Measurements from ENCODE around the gene TEX30. TPM values are rescaled to one million over a fixed set of nuclear protein-coding genes. Genes with fewer than 3 reads are reported as not detected.

The TEX30 gene
- total RNA-seq, 2 donors from 2014 or later: 3.0 to 4.8 TPM

GRCh38 chr13:102724923-102725322 lies 48.7 kb downstream of the TEX30 start:
- no peak for ATAC-seq
- Mint-ChIP-seq H3K27me3 (peaks cover 18% of the 10 kb centered on the region), H3K27ac (no peak overlapping the region), H3K4me3 (no peak overlapping the region), H3K4me1 (peaks cover 3% of the 10 kb centered on the region), H3K36me3 (ENCODE audit: low read depth) (no peaks in the 10 kb centered on the region)
- no peak for DNase-seq
- peaks cover 2% of the 10 kb centered on the region for H3K9me3 ChIP-seq (ENCODE audit: control insufficient read depth, low read length, poor library complexity, severe bottlenecking)

GRCh38 chr13:102721800-102722231 lies 51.8 kb downstream of the TEX30 start:
- no peak overlapping the region for H3K4me3 Mint-ChIP-seq
- H3K36me3 Mint-ChIP-seq (ENCODE audit: low read depth): no peaks in the 10 kb centered on the region
- no peak overlapping the region for H3K27ac Mint-ChIP-seq
- H3K4me1 Mint-ChIP-seq: no peaks in the 10 kb centered on the region
- no peaks in the 10 kb centered on the region for H3K9me3 ChIP-seq (ENCODE audit: control insufficient read depth, low read length, poor library complexity, severe bottlenecking)
- ATAC-seq (no peak), DNase-seq (no peak)
- peaks cover 39% of the 10 kb centered on the region for H3K27me3 Mint-ChIP-seq

- H3K27ac Mint-ChIP-seq: no peak overlapping the region
- no peak for DNase-seq
- H3K36me3 Mint-ChIP-seq (ENCODE audit: low read depth): no peaks in the 10 kb centered on the region
- H3K9me3 ChIP-seq (ENCODE audit: control insufficient read depth, low read length, poor library complexity, severe bottlenecking): no peaks in the 10 kb centered on the region
- no peak overlapping the region for H3K4me3 Mint-ChIP-seq
- H3K4me1 Mint-ChIP-seq: no peaks in the 10 kb centered on the region
- peaks cover 39% of the 10 kb centered on the region for H3K27me3 Mint-ChIP-seq
- no peak for ATAC-seq
Observed at GRCh38 chr13:102718746-102719145, 54.8 kb downstream of the TEX30 start.

Other genes with a start within 250 kb of the TEX30 start
- gene TPP2, start 176.8 kb downstream of the TEX30 start, total RNA-seq: 100 to 1,000 TPM in 1 of 2 donors, 10 to 100 TPM in 1; 92.5 to 124 TPM
- gene METTL21C, start 78.7 kb downstream of the TEX30 start, total RNA-seq: not detected
- gene POGLUT2, start 25.2 kb upstream of the TEX30 start, total RNA-seq: under 1 TPM; 0.22 to 0.37 TPM
- 10 to 100 TPM in 1 of 2 donors, 1 to 10 TPM in 1; 9.9 to 10.7 TPM for gene BIVM, start 25.3 kb upstream of the TEX30 start, total RNA-seq
- 10 to 100 TPM; 76.3 to 87.3 TPM for gene ERCC5, start 72.2 kb upstream of the TEX30 start, total RNA-seq

Data from T-helper 17 cell (primary cell).